IMR-90 (cell line): ENCODE results near the gene ZBTB33. TPM values are rescaled to one million over a fixed set of nuclear protein-coding genes. Genes with fewer than 3 reads are reported as not detected.

Source experiments
- ATAC-seq: fragments of 200-7000 bp; cut with Tn5 transposase; 2 replicates; pipeline ENCODE4 v1.9.1; 2020; ENCODE audit warnings: low read depth, mild to moderate bottlenecking, moderate library complexity
- BruUV-seq: library from RNA; stranded (reverse); fragments of 400-500 nt; replicated peaks from 2 replicates; lab custom pipeline; 2021; lab: Mats Ljungman, UMichigan
- CTCF ChIA-PET: fragments of 300-600 bp; formaldehyde crosslinking; extraction: SDS; loops from one replicate; lab custom pipeline; 2021; ENCODE audit warnings: antibody characterized with exemption; lab: Yijun Ruan, JAX
- POLR2A ChIA-PET: fragments of 300-600 bp; sonication (Branson Sonifier 250); formaldehyde crosslinking; loops from one replicate; lab custom pipeline; 2022; ENCODE audit warnings: antibody characterized with exemption; ENCODE audit not compliant: unreplicated experiment; lab: Charles Lee
- DNase-seq: peaks from one replicate; pipeline ENCODE4 v3.0.0; 2013
- H2AFZ ChIP-seq: replicated peaks from 2 replicates; pipeline ENCODE3; 2013; ENCODE audit warnings: low read length, mild to moderate bottlenecking; ENCODE audit not compliant: poor library complexity
- H2AK5ac ChIP-seq: 2 replicates; pipeline ENCODE4 v1.6.1; 2013; ENCODE audit warnings: low read depth, low read length, inconsistent platforms
- H2AK9ac ChIP-seq: replicated peaks from 2 replicates; pipeline ENCODE3; 2013; ENCODE audit warnings: mild to moderate bottlenecking, low read depth, low read length, moderate library complexity; ENCODE audit not compliant: poor library complexity
- H2BK120ac ChIP-seq: 2 replicates; pipeline ENCODE4 v1.6.1; 2013; ENCODE audit warnings: low read depth, low read length, inconsistent platforms
- H2BK15ac ChIP-seq: 3 replicates; pipeline ENCODE4 v1.6.1; 2013; ENCODE audit warnings: low read depth, low read length, inconsistent platforms
- H2BK20ac ChIP-seq: 2 replicates; pipeline ENCODE4 v1.6.1; 2013; ENCODE audit warnings: low read depth, mild to moderate bottlenecking, inconsistent platforms, low read length, moderate library complexity
- H2BK5ac ChIP-seq: 2 replicates; pipeline ENCODE4 v1.6.1; 2013; ENCODE audit warnings: mild to moderate bottlenecking, low read depth, low read length, inconsistent platforms; ENCODE audit not compliant: poor library complexity, severe bottlenecking
- H3K14ac ChIP-seq: replicated peaks from 2 replicates; pipeline ENCODE4 v1.6.1; 2013; ENCODE audit warnings: low read depth, low read length, inconsistent platforms
- H3K18ac ChIP-seq: 2 replicates; pipeline ENCODE4 v1.6.1; 2013; ENCODE audit warnings: low read depth, low read length, control low read depth
- H3K23ac ChIP-seq: 2 replicates; pipeline ENCODE4 v1.6.1; 2013; ENCODE audit warnings: low read depth, low read length, inconsistent platforms
- H3K27ac ChIP-seq: 2 replicates; pipeline ENCODE4 v1.5.1; 2013; ENCODE audit warnings: mild to moderate bottlenecking, control low read depth, low read length; ENCODE audit not compliant: insufficient read depth
- H3K27me3 ChIP-seq: 2 replicates; pipeline ENCODE4 v1.6.1; 2013; ENCODE audit warnings: low read length; ENCODE audit not compliant: control insufficient read depth, insufficient read depth
- H3K36me3 ChIP-seq: 2 replicates; pipeline ENCODE4 v1.6.1; 2013; ENCODE audit warnings: low read length, mixed read lengths; ENCODE audit not compliant: control insufficient read depth, insufficient read depth
- H3K4ac ChIP-seq: 2 replicates; pipeline ENCODE4 v1.6.1; 2013; ENCODE audit warnings: low read depth, low read length, inconsistent platforms
- H3K4me1 ChIP-seq: 2 replicates; pipeline ENCODE4 v1.6.1; 2013; ENCODE audit warnings: low read length, mixed read lengths; ENCODE audit not compliant: control insufficient read depth, insufficient read depth
- H3K4me2 ChIP-seq: 2 replicates; pipeline ENCODE4 v1.6.1; 2013; ENCODE audit warnings: low read depth, mild to moderate bottlenecking, control low read depth, low read length, moderate library complexity
- H3K4me3 ChIP-seq: 2 replicates; pipeline ENCODE4 v1.5.1; 2013; ENCODE audit warnings: low read depth, mild to moderate bottlenecking, control low read depth, low read length, moderate library complexity; ENCODE audit not compliant: insufficient read depth
- H3K56ac ChIP-seq: 2 replicates; pipeline ENCODE4 v1.6.1; 2013; ENCODE audit warnings: low read length, inconsistent platforms; ENCODE audit not compliant: insufficient read depth; ENCODE audit errors: extremely low read depth
- H3K79me1 ChIP-seq, 2 experiments: 2 replicates each; pipeline ENCODE4 v1.6.1; 2013; ENCODE audit warnings: low read length in 2 of 2, inconsistent platforms in 1 of 2, low read depth in 1 of 2
- H3K9ac ChIP-seq: 2 replicates; pipeline ENCODE4 v1.6.1; 2013; ENCODE audit warnings: low read depth, low read length, control low read depth
- H3K9me1 ChIP-seq: 2 replicates; pipeline ENCODE4 v1.6.1; 2013; ENCODE audit warnings: low read length, inconsistent platforms; ENCODE audit not compliant: insufficient read depth
- H3K9me3 ChIP-seq: 2 replicates; pipeline ENCODE4 v1.6.1; 2013; ENCODE audit warnings: low read length; ENCODE audit not compliant: control insufficient read depth, insufficient read depth
- H4K20me1 ChIP-seq: 2 replicates; pipeline ENCODE4 v1.6.1; 2013; ENCODE audit warnings: low read length, inconsistent platforms; ENCODE audit not compliant: insufficient read depth
- H4K5ac ChIP-seq: 2 replicates; pipeline ENCODE4 v1.6.1; 2013; ENCODE audit warnings: mild to moderate bottlenecking, low read depth, low read length, control low read depth
- H4K8ac ChIP-seq, 2 experiments: 2 replicates each; pipeline ENCODE4 v1.6.1; 2013; ENCODE audit warnings: low read depth in 2 of 2, low read length in 2 of 2, control low read depth in 1 of 2, inconsistent platforms in 1 of 2
- H4K91ac ChIP-seq: 2 replicates; pipeline ENCODE4 v1.6.1; 2013; ENCODE audit warnings: low read depth, low read length, inconsistent platforms; ENCODE audit not compliant: insufficient read depth
- BHLHE40 ChIP-seq: fragments of 150-350 bp; IDR thresholded peaks from 2 replicates; pipeline ENCODE4 v1.6.1; 2016; ENCODE audit warnings: mild to moderate bottlenecking, low read depth, low read length
- CTCF ChIP-seq: conservative IDR thresholded peaks from 2 replicates; pipeline ENCODE4 v1.5.1; 2012; ENCODE audit warnings: mild to moderate bottlenecking, low read depth, low read length, improper control_type of control experiment
- ELK1 ChIP-seq: fragments of 150-350 bp; IDR thresholded peaks from 2 replicates; pipeline ENCODE4 v1.6.1; 2016; ENCODE audit warnings: low read depth, mild to moderate bottlenecking, low read length, moderate library complexity, borderline replicate concordance
- MAFK ChIP-seq: IDR thresholded peaks from 2 replicates; pipeline ENCODE4 v1.6.1; 2012; ENCODE audit warnings: low read depth, low read length, improper control_type of control experiment
- MXI1 ChIP-seq: IDR thresholded peaks from 2 replicates; pipeline ENCODE4 v1.6.1; 2012; ENCODE audit warnings: low read depth, mild to moderate bottlenecking, low read length, moderate library complexity, borderline replicate concordance
- POLR2A ChIP-seq: IDR thresholded peaks from 2 replicates; pipeline ENCODE4 v1.6.1; 2012; ENCODE audit warnings: mild to moderate bottlenecking, low read depth, low read length
- RAD21 ChIP-seq: IDR thresholded peaks from 2 replicates; pipeline ENCODE4 v1.6.1; 2012; ENCODE audit warnings: low read length, improper control_type of control experiment
- SMC3 ChIP-seq: fragments of 150-350 bp; IDR thresholded peaks from 2 replicates; pipeline ENCODE4 v1.6.1; 2016; ENCODE audit warnings: low read depth, mild to moderate bottlenecking, antibody characterized with exemption, low read length, moderate library complexity
- USF2 ChIP-seq: fragments of 150-350 bp; IDR thresholded peaks from 2 replicates; pipeline ENCODE4 v1.6.1; 2017; ENCODE audit warnings: mild to moderate bottlenecking, antibody characterized with exemption, low read length, low read depth
- dilution Hi-C: fragments of 300-500 bp; cut with HindIII; formaldehyde crosslinking; loops from one replicate; pipeline ENCODE4 v1.14.3; 2018; ENCODE audit warnings: low sequenced_read_pairs; ENCODE audit not compliant: unreplicated experiment
- in situ Hi-C: fragments of 300-500 bp; cut with MboI; formaldehyde crosslinking; loops from 3 replicates; pipeline ENCODE4 v1.14.3; 2019; ENCODE audit warnings: low sequenced_read_pairs, inconsistent platforms, mixed read lengths
- intact Hi-C: fragments of 100-400 bp; cut with micrococcal nuclease; formaldehyde crosslinking; loops from 2 replicates; pipeline ENCODE4 v1.10.0; 2022
- polyA plus RNA-seq, 3 experiments: library from polyadenylated mRNA; depleted of rRNA; stranded (reverse); fragments of >200 nt; gene quantifications; 2 replicates each; pipeline ENCODE4 v1.2.3, GENCODE V29; 2012; ENCODE audit warnings: low replicate concordance in 1 of 3
- total RNA-seq: library from RNA; depleted of rRNA; stranded (reverse); fragments of >200 nt; gene quantifications from 2 replicates; pipeline ENCODE4 v1.2.3, GENCODE V29; 2012

ZBTB33 gene
- total and polyA plus RNA-seq, 2 of the 4 experiments (the other 2 are of a cell fraction), result 3.3 to 16.3 TPM

GRCh38 chrX:120264341-120264740 lies 13.7 kb downstream of the ZBTB33 start:
- Histone ChIP-seq H3K56ac (no peak overlapping the region), H3K27me3 (peaks cover 4% of the 10 kb centered on the region; the same call in 1 of the 2 replicates), H4K91ac (no peak overlapping the region), H3K9me3 (no peaks in the 10 kb centered on the region), H3K9ac (no peak overlapping the region), H3K14ac (no peak overlapping the region), H3K4me3 (no peak overlapping the region), H3K4ac (no peak overlapping the region), H3K23ac (no peak overlapping the region), H3K36me3 (no peaks in the 10 kb centered on the region), H2AK5ac (no peak overlapping the region), H3K4me1 (no peaks in the 10 kb centered on the region), H2AK9ac (no peak overlapping the region), H2BK120ac (no peak overlapping the region), H3K79me1 (no peaks in the 10 kb centered on the region), H3K18ac (no peak overlapping the region), H4K5ac (no peak overlapping the region), H3K27ac (no peak overlapping the region), H2BK5ac (no peak overlapping the region), H2BK15ac (no peak overlapping the region), H4K20me1 (no peaks in the 10 kb centered on the region), H2BK20ac (no peak overlapping the region), H4K8ac (no peak overlapping the region), H3K4me2 (no peak overlapping the region), H3K9me1 (no peaks in the 10 kb centered on the region), H2AFZ (no peak overlapping the region)
- ATAC-seq (no peak), DNase-seq (no peak)
- intact Hi-C loops (no loop called here), in situ Hi-C loops (no loop called here), dilution Hi-C loops (no loop called here)
- BruUV-seq, result no TSS peak
- POLR2A ChIA-PET, result no interaction called here
- CTCF ChIA-PET, result no interaction called here
- TF ChIP-seq MAFK (no peak), SMC3 (no peak), USF2 (no peak), ELK1 (no peak), POLR2A (no peak), RAD21 (no peak), CTCF (no peak), MXI1 (no peak), BHLHE40 (no peak)
